ENCODE measurements around the gene ELMO1. TPM values are rescaled to one million over a fixed set of nuclear protein-coding genes. Genes with fewer than 3 reads are reported as not detected.

ELMO1 gene
- total and polyA plus RNA-seq, 2 experiments from 2014 or later = 6.5 to 24.9 TPM

DNA sequence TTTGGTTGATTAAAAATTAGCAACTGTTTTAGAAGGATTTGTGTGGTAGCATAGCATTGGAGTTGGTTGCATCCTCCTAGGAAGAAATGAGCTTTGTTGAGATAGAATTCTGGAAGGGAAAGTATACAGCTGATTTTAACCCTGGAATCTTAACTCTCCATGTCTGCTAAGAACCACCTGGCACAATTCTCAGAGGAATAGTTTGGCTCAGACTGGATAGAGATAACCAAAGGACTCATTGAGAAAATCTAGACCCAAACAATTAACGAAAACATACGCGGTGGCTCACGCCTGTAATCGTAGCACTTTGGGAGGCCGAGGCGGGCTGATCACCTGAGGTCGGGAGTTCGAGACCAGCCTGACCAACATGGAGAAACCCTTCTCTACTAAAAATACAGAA, 625.3 kb downstream of the ELMO1 start:
- no peaks in the 10 kb centered on the region for H4K20me1 ChIP-seq (replicated peaks; ENCODE audit: insufficient read depth)
- no peaks in the 10 kb centered on the region for H3F3A ChIP-seq (replicated peaks; ENCODE audit: low read depth)
- H3K9me2 ChIP-seq (ENCODE audit: insufficient read depth) = no peaks in the 10 kb centered on the region
- no peaks in the 10 kb centered on the region for H3K4me1 ChIP-seq (ENCODE audit: insufficient read depth)
- H3K27me3 ChIP-seq (ENCODE audit: insufficient read depth) = no peaks in the 10 kb centered on the region
- no peak overlapping the region for H3K4me3 ChIP-seq
- Mint-ChIP-seq H3K4me3 (no peak overlapping the region), H3K27ac (no peak overlapping the region), H3K36me3 (ENCODE audit: low read depth) (no peaks in the 10 kb centered on the region), H3K4me1 (peaks cover 2% of the 10 kb centered on the region; the same call in 1 of the 3 replicates), H3K9me3 (no peaks in the 10 kb centered on the region), H3K27me3 (ENCODE audit: insufficient read depth, low read depth, poor library complexity) (no peaks in the 10 kb centered on the region)
- DNase-seq (ENCODE audit: low spot score) (no peak), ATAC-seq (no peak)
- TF ChIP-seq CREB1 (CRISPR knock-in tag; IDR thresholded peaks at IDR 0.05; ENCODE audit: low read depth) = no peak
- no peak for TF ChIP-seq STAT1 (IDR thresholded peaks at IDR 0.05; ENCODE audit: unreplicated experiment)
- TF ChIP-seq ZNF114 (CRISPR knock-in tag; IDR thresholded peaks at IDR 0.05) = no peak
- TF ChIP-seq EZH2 (IDR thresholded peaks at IDR 0.05; ENCODE audit: low read depth, unreplicated experiment) = no peak
- TF ChIP-seq CTCF (conservative IDR thresholded peaks at IDR 0.05; ENCODE audit: low read depth in 2 of 2) = no peak
- no peak for TF ChIP-seq EZH2phosphoT487 (IDR thresholded peaks at IDR 0.05; ENCODE audit: unreplicated experiment)
- TF ChIP-seq ZNF331 (CRISPR knock-in tag; IDR thresholded peaks at IDR 0.05; ENCODE audit: low read depth) = no peak
- TF ChIP-seq, protein P1, sequence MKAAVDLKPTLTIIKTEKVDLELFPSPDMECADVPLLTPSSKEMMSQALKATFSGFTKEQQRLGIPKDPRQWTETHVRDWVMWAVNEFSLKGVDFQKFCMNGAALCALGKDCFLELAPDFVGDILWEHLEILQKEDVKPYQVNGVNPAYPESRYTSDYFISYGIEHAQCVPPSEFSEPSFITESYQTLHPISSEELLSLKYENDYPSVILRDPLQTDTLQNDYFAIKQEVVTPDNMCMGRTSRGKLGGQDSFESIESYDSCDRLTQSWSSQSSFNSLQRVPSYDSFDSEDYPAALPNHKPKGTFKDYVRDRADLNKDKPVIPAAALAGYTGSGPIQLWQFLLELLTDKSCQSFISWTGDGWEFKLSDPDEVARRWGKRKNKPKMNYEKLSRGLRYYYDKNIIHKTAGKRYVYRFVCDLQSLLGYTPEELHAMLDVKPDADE (IDR thresholded peaks at IDR 0.05) = no peak
- TF ChIP-seq, protein P2, sequence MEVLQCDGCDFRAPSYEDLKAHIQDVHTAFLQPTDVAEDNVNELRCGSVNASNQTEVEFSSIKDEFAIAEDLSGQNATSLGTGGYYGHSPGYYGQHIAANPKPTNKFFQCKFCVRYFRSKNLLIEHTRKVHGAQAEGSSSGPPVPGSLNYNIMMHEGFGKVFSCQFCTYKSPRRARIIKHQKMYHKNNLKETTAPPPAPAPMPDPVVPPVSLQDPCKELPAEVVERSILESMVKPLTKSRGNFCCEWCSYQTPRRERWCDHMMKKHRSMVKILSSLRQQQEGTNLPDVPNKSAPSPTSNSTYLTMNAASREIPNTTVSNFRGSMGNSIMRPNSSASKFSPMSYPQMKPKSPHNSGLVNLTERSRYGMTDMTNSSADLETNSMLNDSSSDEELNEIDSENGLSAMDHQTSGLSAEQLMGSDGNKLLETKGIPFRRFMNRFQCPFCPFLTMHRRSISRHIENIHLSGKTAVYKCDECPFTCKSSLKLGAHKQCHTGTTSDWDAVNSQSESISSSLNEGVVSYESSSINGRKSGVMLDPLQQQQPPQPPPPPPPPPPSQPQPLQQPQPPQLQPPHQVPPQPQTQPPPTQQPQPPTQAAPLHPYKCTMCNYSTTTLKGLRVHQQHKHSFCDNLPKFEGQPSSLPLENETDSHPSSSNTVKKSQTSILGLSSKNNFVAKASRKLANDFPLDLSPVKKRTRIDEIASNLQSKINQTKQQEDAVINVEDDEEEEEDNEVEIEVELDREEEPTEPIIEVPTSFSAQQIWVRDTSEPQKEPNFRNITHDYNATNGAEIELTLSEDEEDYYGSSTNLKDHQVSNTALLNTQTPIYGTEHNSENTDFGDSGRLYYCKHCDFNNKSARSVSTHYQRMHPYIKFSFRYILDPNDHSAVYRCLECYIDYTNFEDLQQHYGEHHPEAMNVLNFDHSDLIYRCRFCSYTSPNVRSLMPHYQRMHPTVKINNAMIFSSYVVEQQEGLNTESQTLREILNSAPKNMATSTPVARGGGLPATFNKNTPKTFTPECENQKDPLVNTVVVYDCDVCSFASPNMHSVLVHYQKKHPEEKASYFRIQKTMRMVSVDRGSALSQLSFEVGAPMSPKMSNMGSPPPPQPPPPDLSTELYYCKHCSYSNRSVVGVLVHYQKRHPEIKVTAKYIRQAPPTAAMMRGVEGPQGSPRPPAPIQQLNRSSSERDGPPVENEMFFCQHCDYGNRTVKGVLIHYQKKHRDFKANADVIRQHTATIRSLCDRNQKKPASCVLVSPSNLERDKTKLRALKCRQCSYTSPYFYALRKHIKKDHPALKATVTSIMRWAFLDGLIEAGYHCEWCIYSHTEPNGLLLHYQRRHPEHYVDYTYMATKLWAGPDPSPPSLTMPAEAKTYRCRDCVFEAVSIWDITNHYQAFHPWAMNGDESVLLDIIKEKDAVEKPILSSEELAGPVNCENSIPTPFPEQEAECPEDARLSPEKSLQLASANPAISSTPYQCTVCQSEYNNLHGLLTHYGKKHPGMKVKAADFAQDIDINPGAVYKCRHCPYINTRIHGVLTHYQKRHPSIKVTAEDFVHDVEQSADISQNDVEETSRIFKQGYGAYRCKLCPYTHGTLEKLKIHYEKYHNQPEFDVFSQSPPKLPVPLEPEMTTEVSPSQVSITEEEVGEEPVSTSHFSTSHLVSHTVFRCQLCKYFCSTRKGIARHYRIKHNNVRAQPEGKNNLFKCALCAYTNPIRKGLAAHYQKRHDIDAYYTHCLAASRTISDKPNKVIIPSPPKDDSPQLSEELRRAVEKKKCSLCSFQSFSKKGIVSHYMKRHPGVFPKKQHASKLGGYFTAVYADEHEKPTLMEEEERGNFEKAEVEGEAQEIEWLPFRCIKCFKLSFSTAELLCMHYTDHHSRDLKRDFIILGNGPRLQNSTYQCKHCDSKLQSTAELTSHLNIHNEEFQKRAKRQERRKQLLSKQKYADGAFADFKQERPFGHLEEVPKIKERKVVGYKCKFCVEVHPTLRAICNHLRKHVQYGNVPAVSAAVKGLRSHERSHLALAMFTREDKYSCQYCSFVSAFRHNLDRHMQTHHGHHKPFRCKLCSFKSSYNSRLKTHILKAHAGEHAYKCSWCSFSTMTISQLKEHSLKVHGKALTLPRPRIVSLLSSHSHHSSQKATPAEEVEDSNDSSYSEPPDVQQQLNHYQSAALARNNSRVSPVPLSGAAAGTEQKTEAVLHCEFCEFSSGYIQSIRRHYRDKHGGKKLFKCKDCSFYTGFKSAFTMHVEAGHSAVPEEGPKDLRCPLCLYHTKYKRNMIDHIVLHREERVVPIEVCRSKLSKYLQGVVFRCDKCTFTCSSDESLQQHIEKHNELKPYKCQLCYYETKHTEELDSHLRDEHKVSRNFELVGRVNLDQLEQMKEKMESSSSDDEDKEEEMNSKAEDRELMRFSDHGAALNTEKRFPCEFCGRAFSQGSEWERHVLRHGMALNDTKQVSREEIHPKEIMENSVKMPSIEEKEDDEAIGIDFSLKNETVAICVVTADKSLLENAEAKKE (CRISPR knock-in tag; IDR thresholded peaks at IDR 0.05) = no peak
- no peak for TF ChIP-seq JUNB (IDR thresholded peaks at IDR 0.05; ENCODE audit: unreplicated experiment)
- no peak for TF ChIP-seq REST (IDR thresholded peaks at IDR 0.05; ENCODE audit: unreplicated experiment)
- TF ChIP-seq POLR2AphosphoS5 (IDR thresholded peaks at IDR 0.05; ENCODE audit: low read depth) = no peak
- no peak for TF ChIP-seq NANOG (IDR thresholded peaks at IDR 0.05; ENCODE audit: borderline replicate concordance)
- no peaks in the 10 kb centered on the region for H3K36me3 ChIP-seq (ENCODE audit: insufficient read depth)
- H2AFZ ChIP-seq = no peak overlapping the region
- no peak overlapping the region for H3K27ac ChIP-seq (ENCODE audit: low read depth)
- H3K4me2 ChIP-seq = no peak overlapping the region
- H3K79me2 ChIP-seq (replicated peaks; ENCODE audit: insufficient read depth) = no peaks in the 10 kb centered on the region

Measured in GM23338 (cell line).